GM18858 (cell line): Measurements from ENCODE around the gene PDPN.
"Not testable (repeated sequence)": the region's sequence is repeated elsewhere in the genome, so short reads cannot be mapped to it uniquely, and the experiment has no call there.

Source experiments
- ATAC-seq: cut with Tn5 transposase; IDR thresholded peaks from one replicate; pipeline ENCODE4 v1.9.1; 2021; ENCODE audit not compliant: unreplicated experiment

The PDPN gene

DNA sequence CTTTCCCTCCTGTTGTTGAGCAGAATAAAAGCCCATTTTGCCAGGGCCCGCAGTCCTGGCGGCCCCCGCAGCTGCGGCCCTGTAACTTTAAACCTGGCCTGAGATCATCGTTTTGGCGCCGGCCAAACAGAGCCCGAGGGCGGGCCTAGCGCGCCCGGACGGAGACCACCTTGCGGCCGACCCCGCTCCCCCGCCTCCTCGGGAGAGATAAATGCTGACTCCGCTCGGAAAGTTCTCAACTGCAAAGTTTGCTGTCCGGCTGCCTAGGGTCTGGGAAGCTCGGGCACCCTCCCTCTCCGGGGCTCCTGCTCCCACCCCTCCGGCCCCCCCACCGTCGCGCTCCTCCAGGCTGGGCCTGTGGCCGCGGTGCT lies at the start of gene PDPN:
TSS of gene PDPN (plus strand) at position 238 of the 371 bp plus-strand sequence. CDS start 202 bp downstream, outside the sequence.
- ATAC-seq, result no peak

GRCh38 chr1:13535227-13535626 lies 48.4 kb upstream of the PDPN start:
- ATAC-seq, result no peak

DNA sequence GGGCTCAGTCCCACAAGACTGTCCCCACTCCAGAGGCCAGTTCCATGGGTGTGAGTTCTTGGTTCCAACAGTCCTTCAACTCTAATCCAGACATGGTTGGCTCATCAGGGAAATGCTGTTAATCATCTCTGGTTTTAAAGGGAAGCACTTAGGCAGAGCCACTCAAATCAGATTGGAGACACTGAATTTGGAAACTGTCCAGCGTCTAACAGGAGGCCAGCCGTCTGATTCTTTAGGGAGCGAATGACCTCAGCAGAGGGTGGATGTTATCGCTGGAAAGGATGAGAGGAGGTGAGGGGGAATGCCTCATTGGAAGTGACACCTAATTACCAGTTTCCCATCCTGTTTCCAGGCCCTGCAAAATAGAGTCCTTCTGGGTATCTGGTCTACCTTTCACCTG lies 47.1 kb upstream of the PDPN start:
- ATAC-seq, result no peak

DNA sequence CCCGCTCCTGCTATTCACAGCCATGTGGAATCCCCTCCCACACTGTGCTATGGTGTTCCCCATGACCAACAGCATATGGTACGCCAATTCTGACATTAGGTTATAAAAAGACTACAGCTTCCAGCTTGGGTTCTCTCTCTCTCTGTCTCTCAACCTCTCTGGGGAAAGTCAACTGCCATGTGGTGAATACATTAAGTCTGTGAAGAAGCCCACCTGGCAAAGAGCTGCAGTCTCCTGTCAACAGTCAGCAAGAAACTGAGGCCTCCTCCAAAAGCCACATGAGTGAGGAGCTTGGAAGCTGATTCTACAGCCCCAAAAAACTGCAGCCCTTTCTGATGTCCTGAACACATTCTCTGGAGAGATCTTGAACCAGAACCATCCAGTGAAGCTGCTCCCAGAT lies 44.8 kb upstream of the PDPN start:
- no peak for ATAC-seq

GRCh38 chr1:13539683-13540082 lies 43.9 kb upstream of the PDPN start:
- no peak for ATAC-seq

- ATAC-seq, result no peak
Measured at GRCh38 chr1:13540866-13541265, 42.8 kb upstream of the PDPN start.

- no peak for ATAC-seq
Measured at GRCh38 chr1:13541435-13542215, 42.0 kb upstream of the PDPN start.

DNA sequence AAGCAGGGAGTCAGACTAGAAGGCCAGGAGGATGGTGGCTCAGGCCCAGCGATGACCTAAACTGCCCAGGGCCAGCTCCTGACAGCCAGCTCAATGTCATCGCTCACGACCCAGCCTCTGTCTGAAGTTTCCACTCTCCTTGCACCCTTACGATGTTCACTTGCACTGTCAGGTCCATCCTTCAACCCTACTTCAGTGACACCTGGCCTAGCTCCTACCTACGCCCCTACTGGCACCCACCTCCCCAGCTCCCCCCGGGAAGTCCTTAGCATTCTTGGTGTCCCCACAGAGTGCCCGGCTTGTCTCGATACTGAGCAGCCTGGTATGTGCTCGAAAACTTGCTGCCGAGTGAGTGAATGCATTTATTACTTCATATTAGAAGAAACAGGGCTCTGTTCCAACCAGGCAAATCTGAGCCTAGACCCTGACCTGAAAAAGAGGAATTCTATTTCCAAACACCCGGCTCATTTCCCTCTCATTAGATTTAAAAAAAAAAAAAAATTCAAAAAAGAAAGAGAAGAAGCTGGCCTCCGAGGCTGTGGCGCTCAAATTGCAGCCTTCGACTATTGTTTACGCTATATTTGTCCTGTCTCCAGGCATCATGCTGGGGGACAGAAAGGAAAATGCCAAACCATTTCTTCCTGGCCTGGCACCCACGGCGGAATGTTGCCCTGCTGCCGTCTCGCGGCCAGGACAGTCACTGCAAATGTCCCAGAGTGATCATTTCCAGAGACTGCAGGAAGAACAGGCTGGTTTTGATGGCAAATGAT lies 40.0 kb upstream of the PDPN start:
- no peak for ATAC-seq

- ATAC-seq, result no peak
Measured at GRCh38 chr1:13544221-13544556, 39.4 kb upstream of the PDPN start.

GRCh38 chr1:13546791-13547190 lies 36.8 kb upstream of the PDPN start:
- ATAC-seq, result no peak

DNA sequence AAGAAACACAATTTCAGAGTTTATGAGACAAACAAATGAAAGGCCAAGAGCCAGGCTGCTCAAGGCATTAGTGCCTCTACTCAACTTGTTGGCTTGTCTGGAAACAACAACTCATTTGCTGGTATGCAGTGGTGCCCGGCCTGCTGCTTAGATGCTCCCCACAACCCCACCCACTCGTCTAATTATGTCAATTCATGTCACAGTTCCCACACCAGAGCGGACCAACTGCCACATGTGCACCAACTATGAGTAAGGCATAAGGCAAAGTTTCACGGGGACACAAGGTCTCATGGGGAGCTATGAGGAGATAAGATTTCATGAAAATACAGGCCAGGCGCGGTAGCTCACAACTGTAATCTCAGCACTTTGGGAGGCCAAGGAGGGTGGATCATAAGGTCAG lies 35.4 kb upstream of the PDPN start:
- no peak for ATAC-seq

DNA sequence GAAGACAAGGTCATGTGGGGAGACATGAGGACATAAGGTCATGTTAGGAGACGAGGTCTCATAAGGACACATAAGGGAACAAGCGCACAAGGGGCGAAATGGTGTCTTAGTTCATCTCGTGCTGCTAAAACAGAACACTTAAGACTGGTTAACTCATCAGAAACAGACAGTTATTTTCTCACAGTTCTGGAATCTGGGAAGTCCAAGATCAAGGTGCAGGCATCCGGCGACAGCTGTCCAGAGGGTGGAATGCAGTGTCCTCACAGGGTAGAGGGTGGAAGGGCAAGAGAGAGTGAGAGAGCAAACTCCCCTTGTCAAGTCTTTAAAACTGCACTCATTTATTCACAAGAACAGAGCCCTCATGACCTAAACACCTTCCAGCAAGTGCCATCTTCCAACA lies 34.6 kb upstream of the PDPN start:
- ATAC-seq, result no peak

GRCh38 chr1:13549521-13549920 lies 34.1 kb upstream of the PDPN start:
- no peak for ATAC-seq

DNA sequence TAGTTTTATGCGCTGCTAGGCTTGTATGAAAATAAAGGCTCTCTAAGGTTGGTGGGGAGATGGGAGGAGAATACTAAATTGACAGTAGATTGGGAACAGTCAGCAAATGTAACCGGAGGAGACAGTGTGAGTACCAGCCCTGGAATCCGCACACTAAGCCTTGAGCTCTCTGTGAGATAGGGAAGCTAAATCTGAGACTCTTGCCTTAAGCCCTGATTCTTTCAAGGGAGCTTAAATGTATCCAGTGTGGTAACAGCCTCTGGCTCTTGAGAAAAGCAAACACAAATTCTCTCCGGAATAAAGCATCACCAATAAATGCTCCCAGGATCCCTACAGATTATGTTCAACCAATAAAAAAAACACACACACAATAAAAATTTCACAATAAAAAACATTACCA lies 33.0 kb upstream of the PDPN start:
- no peak for ATAC-seq

GRCh38 chr1:13554798-13555197 lies 28.8 kb upstream of the PDPN start:
- ATAC-seq, result no peak

- no peak for ATAC-seq
Measured at GRCh38 chr1:13556224-13556764, 27.3 kb upstream of the PDPN start.

DNA sequence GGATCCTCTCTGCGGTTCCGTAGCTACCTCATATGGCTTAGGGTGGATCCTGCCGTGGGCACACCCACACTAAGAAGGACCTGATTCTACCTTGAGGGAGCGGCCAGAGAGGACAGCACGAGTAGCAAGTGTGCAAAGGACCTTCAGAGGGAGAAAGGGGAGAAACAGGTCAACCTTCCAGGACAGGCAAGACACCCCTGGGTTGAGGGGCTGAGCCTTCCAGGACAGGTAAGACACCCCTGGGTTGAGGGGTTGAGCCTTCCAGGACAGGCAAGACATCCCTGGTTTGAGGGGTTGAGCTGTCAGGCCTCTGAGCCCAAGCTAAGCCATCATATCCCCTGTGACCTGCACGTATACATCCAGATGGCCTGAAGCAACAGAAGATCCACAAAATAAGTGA lies 23.1 kb upstream of the PDPN start:
- no peak for ATAC-seq

DNA sequence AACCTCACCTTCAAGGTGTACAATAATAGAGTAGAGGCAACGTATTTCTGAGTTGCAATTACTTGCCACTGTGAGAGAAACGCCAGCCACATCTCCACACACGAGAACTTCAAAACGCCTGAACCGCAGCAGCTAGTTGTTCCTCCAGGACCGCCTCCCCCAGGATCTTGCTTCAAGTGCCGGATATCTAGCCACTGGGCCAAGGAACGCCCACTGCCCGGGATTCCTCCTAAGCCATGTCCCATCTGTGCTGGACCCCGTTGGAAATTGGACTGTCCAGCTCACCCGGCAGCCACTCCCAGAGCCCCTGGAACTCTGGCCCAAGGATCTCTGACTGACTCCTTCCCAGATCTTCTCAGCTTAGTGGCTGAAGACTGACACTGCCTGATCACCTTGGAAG lies 20.7 kb upstream of the PDPN start:
- ATAC-seq, result not testable (repeated sequence)

GRCh38 chr1:13564073-13564472 lies 19.6 kb upstream of the PDPN start:
- ATAC-seq, result no peak

DNA sequence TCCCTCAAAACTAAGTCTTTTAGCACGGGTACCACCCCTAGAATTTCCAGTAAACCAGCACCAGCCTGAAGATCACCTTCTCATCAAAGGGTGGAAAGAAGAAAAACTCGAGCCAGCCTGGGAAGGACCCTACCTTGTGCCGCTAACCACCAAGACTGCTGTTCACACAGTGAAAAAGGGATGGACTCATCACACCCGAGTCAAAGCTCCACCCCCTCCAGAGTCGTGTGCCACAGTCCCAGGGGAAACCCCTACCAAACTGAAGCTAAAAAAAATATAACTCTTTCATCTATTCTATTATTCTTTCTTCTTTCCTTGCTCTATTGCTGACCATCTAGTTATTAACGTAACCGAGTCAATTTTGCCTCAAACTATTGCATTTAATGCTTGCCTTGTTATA lies 13.2 kb upstream of the PDPN start:
- not testable (repeated sequence) for ATAC-seq

GRCh38 chr1:13570924-13571323 lies 12.7 kb upstream of the PDPN start:
- no peak for ATAC-seq

DNA sequence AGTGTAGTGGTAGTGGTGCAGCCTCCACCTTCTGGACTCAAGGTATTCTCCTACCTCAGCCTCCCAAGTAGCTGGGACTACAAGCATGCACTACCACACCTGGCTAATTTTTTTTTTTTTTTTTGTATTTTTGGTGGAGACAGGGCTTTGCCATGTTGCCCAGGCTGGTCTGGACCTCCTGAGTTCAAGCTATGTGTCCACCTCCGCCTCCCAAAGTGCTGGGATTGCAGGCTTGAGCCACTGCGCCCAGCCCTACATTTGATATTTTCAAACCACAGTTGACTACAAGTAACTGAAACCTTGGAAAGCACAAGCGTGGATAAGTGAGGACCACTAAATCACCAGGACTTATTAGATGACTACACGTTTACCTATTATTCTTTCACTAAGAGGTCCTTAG lies 10.0 kb upstream of the PDPN start:
- ATAC-seq, result no peak
